ENCODE data around the gene GRK5. TPM values are rescaled to one million over a fixed set of nuclear protein-coding genes. Genes with fewer than 3 reads are reported as not detected.

Gene GRK5
- total RNA-seq, 1 experiment from 2014 or later: 4.8 TPM

DNA sequence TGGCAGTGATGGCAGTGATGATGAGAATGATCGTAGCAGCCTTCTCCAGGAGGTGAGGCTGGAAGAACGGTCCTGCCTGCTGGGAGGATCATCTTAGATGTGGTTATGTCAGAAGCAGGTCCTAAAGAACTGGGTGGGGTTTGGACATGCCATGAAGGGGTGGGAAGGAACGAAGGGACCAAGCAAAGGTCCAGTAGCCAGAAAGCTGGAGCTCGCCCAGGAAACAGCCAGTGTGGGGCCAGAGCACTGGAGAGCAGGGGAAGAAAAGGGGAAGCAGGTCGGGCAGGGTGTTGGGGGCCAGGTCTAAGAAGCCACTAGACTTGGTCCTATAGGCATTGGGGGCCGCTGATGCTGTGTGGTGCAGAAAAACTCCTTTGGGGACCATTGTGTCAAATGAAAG is 207.8 kb downstream of the GRK5 start:
- no TSS peak for BruUV-seq (replicated peaks)
- H3F3A ChIP-seq (ENCODE audit: insufficient read depth, low read depth): no peaks in the 10 kb centered on the region
- ChIA-PET CTCF (interaction anchor here (0.8 kb wide), 1 partner anchor 208 kb away, joined by 10 read pairs; no protein-coding TSS in a partner anchor), POLR2A (ENCODE audit: unreplicated experiment) (no interaction called here)
- H4K20me1 ChIP-seq (ENCODE audit: insufficient read depth): no peaks in the 10 kb centered on the region
- H3K27me3 ChIP-seq (ENCODE audit: insufficient read depth, low read depth): no peaks in the 10 kb centered on the region
- H3K27ac ChIP-seq: no peak overlapping the region
- TF ChIP-seq, protein P1, sequence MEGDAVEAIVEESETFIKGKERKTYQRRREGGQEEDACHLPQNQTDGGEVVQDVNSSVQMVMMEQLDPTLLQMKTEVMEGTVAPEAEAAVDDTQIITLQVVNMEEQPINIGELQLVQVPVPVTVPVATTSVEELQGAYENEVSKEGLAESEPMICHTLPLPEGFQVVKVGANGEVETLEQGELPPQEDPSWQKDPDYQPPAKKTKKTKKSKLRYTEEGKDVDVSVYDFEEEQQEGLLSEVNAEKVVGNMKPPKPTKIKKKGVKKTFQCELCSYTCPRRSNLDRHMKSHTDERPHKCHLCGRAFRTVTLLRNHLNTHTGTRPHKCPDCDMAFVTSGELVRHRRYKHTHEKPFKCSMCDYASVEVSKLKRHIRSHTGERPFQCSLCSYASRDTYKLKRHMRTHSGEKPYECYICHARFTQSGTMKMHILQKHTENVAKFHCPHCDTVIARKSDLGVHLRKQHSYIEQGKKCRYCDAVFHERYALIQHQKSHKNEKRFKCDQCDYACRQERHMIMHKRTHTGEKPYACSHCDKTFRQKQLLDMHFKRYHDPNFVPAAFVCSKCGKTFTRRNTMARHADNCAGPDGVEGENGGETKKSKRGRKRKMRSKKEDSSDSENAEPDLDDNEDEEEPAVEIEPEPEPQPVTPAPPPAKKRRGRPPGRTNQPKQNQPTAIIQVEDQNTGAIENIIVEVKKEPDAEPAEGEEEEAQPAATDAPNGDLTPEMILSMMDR (conservative IDR thresholded peaks at IDR 0.05): no peak
- no peak for TF ChIP-seq EZH2 (IDR thresholded peaks at IDR 0.05; ENCODE audit: low read depth)
- no peaks in the 10 kb centered on the region for H3K9me2 ChIP-seq (ENCODE audit: insufficient read depth)
- intact Hi-C loops (cut with micrococcal nuclease; ENCODE audit: unreplicated experiment): no loop called here
- no peaks in the 10 kb centered on the region for H3K9me3 ChIP-seq (ENCODE audit: insufficient read depth, low read depth)
- DNase-seq: no peak
- H3K79me2 ChIP-seq (ENCODE audit: low read depth): no peaks in the 10 kb centered on the region
- no peaks in the 10 kb centered on the region for H3K4me1 ChIP-seq (replicated peaks; ENCODE audit: insufficient read depth)
- no peak overlapping the region for H3K4me3 ChIP-seq
- H2AFZ ChIP-seq: no peak overlapping the region
- no peaks in the 10 kb centered on the region for H3K36me3 ChIP-seq (ENCODE audit: low read depth)
- H3K4me2 ChIP-seq: no peak overlapping the region

DNA sequence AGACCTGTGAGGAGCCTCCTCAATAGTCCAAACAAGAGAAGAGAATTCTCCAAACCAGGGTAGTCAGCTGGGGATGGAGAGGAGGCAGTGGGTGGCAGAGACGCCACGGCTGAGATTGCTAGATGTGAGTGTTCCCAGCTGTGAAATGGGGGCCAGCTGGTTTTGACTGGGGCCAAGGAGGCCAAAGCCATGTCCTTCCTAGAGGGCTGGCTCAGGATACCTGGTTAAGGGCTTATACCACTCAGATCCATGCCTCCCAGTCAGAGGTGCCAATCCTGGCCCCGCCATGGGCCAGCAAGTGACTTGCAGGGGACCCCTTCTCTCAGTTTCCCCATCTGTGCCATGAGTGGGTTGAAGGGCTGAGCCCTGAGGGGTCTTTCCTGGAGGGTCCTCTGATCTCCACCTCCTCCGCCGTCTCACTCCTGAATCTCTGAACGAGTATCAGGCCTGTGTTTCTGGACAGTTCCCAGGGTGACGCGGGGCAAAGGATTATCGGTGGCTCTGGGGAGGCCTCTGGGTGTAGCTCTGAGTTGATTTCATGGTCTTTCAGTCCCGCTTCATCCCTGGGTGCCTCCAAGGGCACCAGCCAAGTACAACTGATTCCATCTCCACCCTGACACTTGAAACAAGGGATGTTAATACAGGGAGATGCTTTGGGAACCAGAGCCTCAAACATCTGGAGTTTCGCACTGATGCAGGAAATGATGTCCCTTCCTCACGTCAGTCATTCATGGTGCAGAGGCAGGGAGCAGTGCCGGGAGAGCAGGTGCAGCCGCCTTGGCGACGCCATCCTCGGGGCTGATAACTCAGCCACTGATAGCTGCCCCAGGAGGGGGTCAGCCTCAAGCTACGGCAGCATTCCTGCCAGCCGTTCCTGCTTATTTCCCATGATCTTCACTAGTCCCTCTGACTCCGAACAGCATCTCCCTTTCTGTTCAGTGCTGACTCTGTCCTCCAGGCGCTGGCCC is 208.4 kb downstream of the GRK5 start:
- H3K79me2 ChIP-seq (ENCODE audit: low read depth): no peaks in the 10 kb centered on the region
- H3K4me3 ChIP-seq: no peak overlapping the region
- DNase-seq: no peak
- no peaks in the 10 kb centered on the region for H3K27me3 ChIP-seq (ENCODE audit: insufficient read depth, low read depth)
- TF ChIP-seq, protein P1 (conservative IDR thresholded peaks at IDR 0.05): no peak
- no peak for TF ChIP-seq EZH2 (IDR thresholded peaks at IDR 0.05; ENCODE audit: low read depth)
- H3K36me3 ChIP-seq (ENCODE audit: low read depth): no peaks in the 10 kb centered on the region
- no peaks in the 10 kb centered on the region for H4K20me1 ChIP-seq (ENCODE audit: insufficient read depth)
- H3F3A ChIP-seq (ENCODE audit: insufficient read depth, low read depth): no peaks in the 10 kb centered on the region
- no peaks in the 10 kb centered on the region for H3K9me3 ChIP-seq (ENCODE audit: insufficient read depth, low read depth)
- CTCF ChIA-PET: interaction anchor here (0.8 kb wide), 1 partner anchor 209 kb away, joined by 10 read pairs; no protein-coding TSS in a partner anchor
- intact Hi-C loops (cut with micrococcal nuclease; ENCODE audit: unreplicated experiment): loop anchor here (2.0 kb wide), 2 partner anchors 125 to 127 kb away; partner anchors contain the start of gene RGS10
- no peaks in the 10 kb centered on the region for H3K9me2 ChIP-seq (ENCODE audit: insufficient read depth)
- no TSS peak for BruUV-seq (replicated peaks)
- H3K4me1 ChIP-seq (replicated peaks; ENCODE audit: insufficient read depth): no peaks in the 10 kb centered on the region
- H3K27ac ChIP-seq: no peak overlapping the region
- H2AFZ ChIP-seq: no peak overlapping the region
- H3K4me2 ChIP-seq: no peak overlapping the region
- POLR2A ChIA-PET (ENCODE audit: unreplicated experiment): no interaction called here

- no peak overlapping the region for H3K4me2 ChIP-seq
- no peak overlapping the region for H3K27ac ChIP-seq
- no peak overlapping the region for H3K4me3 ChIP-seq
- H3K79me2 ChIP-seq (ENCODE audit: low read depth): no peaks in the 10 kb centered on the region
- H3K9me2 ChIP-seq (ENCODE audit: insufficient read depth): no peaks in the 10 kb centered on the region
- no TSS peak for BruUV-seq (replicated peaks)
- no peak overlapping the region for H2AFZ ChIP-seq
- intact Hi-C loops (cut with micrococcal nuclease; ENCODE audit: unreplicated experiment): loop anchor here (1.0 to 2.0 kb wide), 4 partner anchors 72 to 211 kb away; partner anchors contain the start of gene RGS10
- ChIA-PET POLR2A (ENCODE audit: unreplicated experiment) (no interaction called here), CTCF (no interaction called here)
- H3K4me1 ChIP-seq (replicated peaks; ENCODE audit: insufficient read depth): no peaks in the 10 kb centered on the region
- peak in 1 of 2 experiments; percentile 55 for DNase-seq
- H3K9me3 ChIP-seq (ENCODE audit: insufficient read depth, low read depth): no peaks in the 10 kb centered on the region
- H3F3A ChIP-seq (ENCODE audit: insufficient read depth, low read depth): no peaks in the 10 kb centered on the region
- H4K20me1 ChIP-seq (ENCODE audit: insufficient read depth): no peaks in the 10 kb centered on the region
- no peaks in the 10 kb centered on the region for H3K27me3 ChIP-seq (ENCODE audit: insufficient read depth, low read depth)
- H3K36me3 ChIP-seq (ENCODE audit: low read depth): no peaks in the 10 kb centered on the region
- TF ChIP-seq EZH2 (IDR thresholded peaks at IDR 0.05; ENCODE audit: low read depth): no peak
- TF ChIP-seq, protein P1 (conservative IDR thresholded peaks at IDR 0.05): peak; percentile 78
Observed at GRCh38 chr10:119416855-119417254, 209.5 kb downstream of the GRK5 start.

Measured in PC-9 (cell line).